Natural killer cell (primary cell): ENCODE results near the gene PIGC. TPM values are rescaled to one million over a fixed set of nuclear protein-coding genes. Genes with fewer than 3 reads are reported as not detected.

Source experiments
- ATAC-seq, 3 donors: fragments of 150-1000 bp in 2 of 3; fragments of 200-7000 bp in 1 of 3; cut with Tn5 transposase; 1 replicate in 1 of 3; 2 replicates in 2 of 3; pipeline ENCODE4 v1.10.0; 2021; ENCODE audit warnings: mild to moderate bottlenecking in 2 of 3, moderate library complexity in 2 of 3
- DNase-seq, 2 donors: peaks; one replicate each; pipeline versions ENCODE4 v3.0.0 to v3.0.0-alpha.2; 2013 to 2021; ENCODE audit warnings: mixed read lengths in 1 of 2
- H3K27ac ChIP-seq: one replicate; pipeline ENCODE4 v1.5.1; 2013; ENCODE audit warnings: mild to moderate bottlenecking, low read length
- H3K27me3 ChIP-seq: one replicate; pipeline ENCODE4 v1.6.1; 2013; ENCODE audit warnings: low read length; ENCODE audit not compliant: control insufficient read depth, insufficient read depth
- H3K36me3 ChIP-seq: one replicate; pipeline ENCODE4 v1.6.1; 2013; ENCODE audit warnings: low read length; ENCODE audit not compliant: control insufficient read depth, insufficient read depth
- H3K4me1 ChIP-seq: one replicate; pipeline ENCODE4 v1.6.1; 2013; ENCODE audit warnings: low read length; ENCODE audit not compliant: control insufficient read depth, insufficient read depth
- H3K4me3 ChIP-seq: one replicate; pipeline ENCODE4 v1.5.1; 2013; ENCODE audit warnings: low read length
- H3K9me3 ChIP-seq: one replicate; pipeline ENCODE4 v1.6.1; 2013; ENCODE audit warnings: low read length; ENCODE audit not compliant: control insufficient read depth, insufficient read depth
- H3K27ac Mint-ChIP-seq, 2 donors: one replicate each; pipeline ENCODE4 v1.8.0; 2022; ENCODE audit warnings: mild to moderate bottlenecking in 2 of 2, mixed read lengths in 2 of 2, moderate library complexity in 1 of 2
- H3K27me3 Mint-ChIP-seq, 2 donors: one replicate each; pipeline ENCODE4 v1.8.0; 2022; ENCODE audit warnings: low read depth in 2 of 2, mixed read lengths in 2 of 2
- H3K36me3 Mint-ChIP-seq: one replicate; pipeline ENCODE4 v1.8.0; 2022; ENCODE audit warnings: mixed read lengths
- H3K4me1 Mint-ChIP-seq, 2 donors: one replicate each; pipeline ENCODE4 v1.8.0; 2022; ENCODE audit warnings: mixed read lengths in 2 of 2
- H3K4me3 Mint-ChIP-seq: one replicate; pipeline ENCODE4 v1.8.0; 2022; ENCODE audit warnings: mild to moderate bottlenecking, moderate library complexity, mixed read lengths
- H3K9me3 Mint-ChIP-seq, 2 donors: one replicate each; pipeline ENCODE4 v1.8.0; 2022; ENCODE audit warnings: mixed read lengths in 2 of 2
- WGBS: methylation state at CpG from one replicate; pipeline ENCODE4 v1.1.7; 2013; ENCODE audit warnings: missing lambda C conversion rate; ENCODE audit not compliant: insufficient coverage; 5-methylcytosine and 5-hydroxymethylcytosine counted together
- intact Hi-C: fragments of 100-400 bp; cut with micrococcal nuclease; formaldehyde crosslinking; loops from one replicate; pipeline ENCODE4 v1.14.2; 2022
- total RNA-seq, 4 donors: library from RNA; stranded (reverse); fragments of 120-200 nt in 1 of 4; gene quantifications; one replicate each; pipeline versions ENCODE4 v1.2.3 to v1.2.4, GENCODE V29; 2013 to 2022
- TF ChIP-seq, protein P1 (sequence below): fragments of 200-600 bp; IDR thresholded peaks from one replicate; pipeline ENCODE4 v1.8.0; 2022; ENCODE audit warnings: antibody characterized with exemption

PIGC gene
- total RNA-seq, 3 donors from 2014 or later (not counting 1 experiment from before 2014, with no cell fraction given) = 27.9 to 35.7 (median 30.4) TPM

DNA sequence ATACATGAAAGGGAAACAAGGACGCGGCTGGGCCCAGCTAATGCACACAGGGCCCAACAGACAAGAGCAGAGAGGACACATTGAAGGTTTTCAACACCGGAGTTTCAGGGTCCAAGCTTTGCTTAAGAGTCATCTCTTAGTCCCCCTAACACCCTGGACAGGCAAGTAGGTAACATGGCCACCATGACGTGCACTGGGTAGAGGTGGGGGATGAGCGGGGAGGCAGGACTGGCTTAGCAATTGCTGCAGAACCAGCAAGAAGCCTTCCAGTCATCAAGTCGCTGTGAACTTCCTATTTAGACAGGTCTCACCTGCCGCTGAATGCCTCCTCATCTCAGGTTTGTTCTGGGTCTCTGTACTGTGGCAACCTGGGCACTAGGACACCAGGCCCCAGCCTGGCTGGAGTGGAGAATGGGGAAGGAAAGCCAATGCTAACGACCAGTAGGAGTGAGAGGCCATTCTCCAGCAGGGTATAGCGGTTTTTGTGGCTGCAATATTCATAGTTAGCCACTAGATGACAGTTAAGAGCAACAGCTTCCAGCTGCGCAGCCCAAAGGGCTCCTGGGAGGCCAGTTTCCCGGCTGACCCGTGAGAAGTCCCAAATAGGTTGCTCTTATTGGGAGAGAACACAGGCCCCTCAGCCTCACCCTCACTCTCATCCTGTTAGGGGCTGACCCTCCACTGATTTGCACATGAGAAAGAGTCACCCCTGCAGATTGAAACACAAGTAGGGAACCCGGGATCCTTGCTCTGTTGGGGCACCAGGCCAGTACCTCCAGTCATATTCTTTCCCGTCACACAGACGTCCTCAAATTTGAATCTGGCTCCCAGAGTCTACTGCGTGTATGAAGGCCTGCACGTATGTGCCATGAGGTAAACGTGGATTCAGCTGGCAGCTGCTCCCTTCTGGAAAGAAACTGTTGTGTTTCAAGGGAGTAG lies 6.0 kb upstream of the PIGC start:
- intact Hi-C loops = loop anchor here (2.0 kb wide), 1 partner anchor 271 kb away; no protein-coding TSS in a partner anchor
- Mint-ChIP-seq H3K4me1 (peaks cover 0 to 11% of the 10 kb centered on the region in 2 donors), H3K36me3 (no peaks in the 10 kb centered on the region), H3K27me3 (no peaks in the 10 kb centered on the region), H3K27ac (no peak overlapping the region), H3K9me3 (no peaks in the 10 kb centered on the region), H3K4me3 (no peak overlapping the region)
- H3K9me3 ChIP-seq = no peaks in the 10 kb centered on the region
- H3K4me1 ChIP-seq = peaks cover 6% of the 10 kb centered on the region
- WGBS = 62% methylated on average over 18 of the region's 18 CpGs
- no peaks in the 10 kb centered on the region for H3K36me3 ChIP-seq
- H3K27ac ChIP-seq = no peak overlapping the region
- no peak overlapping the region for H3K4me3 ChIP-seq
- DNase-seq (peak in 1 of 2 donors; percentile 63), ATAC-seq (peak; percentile 90 to 96 (median 93))
- H3K27me3 ChIP-seq = no peaks in the 10 kb centered on the region
- TF ChIP-seq, protein P1, sequence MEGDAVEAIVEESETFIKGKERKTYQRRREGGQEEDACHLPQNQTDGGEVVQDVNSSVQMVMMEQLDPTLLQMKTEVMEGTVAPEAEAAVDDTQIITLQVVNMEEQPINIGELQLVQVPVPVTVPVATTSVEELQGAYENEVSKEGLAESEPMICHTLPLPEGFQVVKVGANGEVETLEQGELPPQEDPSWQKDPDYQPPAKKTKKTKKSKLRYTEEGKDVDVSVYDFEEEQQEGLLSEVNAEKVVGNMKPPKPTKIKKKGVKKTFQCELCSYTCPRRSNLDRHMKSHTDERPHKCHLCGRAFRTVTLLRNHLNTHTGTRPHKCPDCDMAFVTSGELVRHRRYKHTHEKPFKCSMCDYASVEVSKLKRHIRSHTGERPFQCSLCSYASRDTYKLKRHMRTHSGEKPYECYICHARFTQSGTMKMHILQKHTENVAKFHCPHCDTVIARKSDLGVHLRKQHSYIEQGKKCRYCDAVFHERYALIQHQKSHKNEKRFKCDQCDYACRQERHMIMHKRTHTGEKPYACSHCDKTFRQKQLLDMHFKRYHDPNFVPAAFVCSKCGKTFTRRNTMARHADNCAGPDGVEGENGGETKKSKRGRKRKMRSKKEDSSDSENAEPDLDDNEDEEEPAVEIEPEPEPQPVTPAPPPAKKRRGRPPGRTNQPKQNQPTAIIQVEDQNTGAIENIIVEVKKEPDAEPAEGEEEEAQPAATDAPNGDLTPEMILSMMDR = peak; percentile 70

DNA sequence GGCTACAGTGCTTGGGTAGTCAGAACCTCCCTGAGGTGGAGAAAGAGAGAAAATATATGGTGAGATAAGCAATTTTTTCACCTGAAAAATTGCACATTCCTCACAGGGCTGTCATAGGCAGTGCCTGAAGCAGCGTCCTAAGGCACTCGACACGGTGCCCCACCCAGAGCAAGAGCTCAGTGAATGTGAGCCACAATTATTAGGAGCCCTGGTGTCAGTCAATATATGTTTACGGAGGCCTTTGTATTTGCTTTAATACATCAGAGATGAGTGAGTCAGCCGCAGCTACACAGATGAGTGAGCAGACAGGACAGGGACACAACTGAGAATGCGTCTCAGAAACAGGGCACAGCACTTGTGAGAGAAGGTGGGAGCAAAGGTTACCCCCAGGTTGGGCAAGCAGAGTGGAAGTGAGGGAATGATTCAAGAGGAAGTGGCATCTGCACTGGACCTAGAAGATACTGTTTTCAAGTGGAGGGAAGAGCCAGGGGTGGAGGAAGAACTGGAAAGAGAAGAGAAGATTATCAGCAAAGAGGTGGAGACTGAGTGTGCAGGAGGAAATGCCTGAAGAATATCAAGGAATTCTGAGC lies 5.2 kb upstream of the PIGC start:
- DNase-seq (no peak), ATAC-seq (no peak)
- Mint-ChIP-seq H3K27ac (no peak overlapping the region), H3K4me1 (peaks cover 6 to 16% of the 10 kb centered on the region in 2 donors), H3K27me3 (no peaks in the 10 kb centered on the region), H3K9me3 (no peaks in the 10 kb centered on the region), H3K36me3 (no peaks in the 10 kb centered on the region), H3K4me3 (no peak overlapping the region)
- no peaks in the 10 kb centered on the region for H3K9me3 ChIP-seq
- no peaks in the 10 kb centered on the region for H3K27me3 ChIP-seq
- TF ChIP-seq, protein P1 = no peak
- H3K27ac ChIP-seq = no peak overlapping the region
- intact Hi-C loops = no loop called here
- peaks cover 10% of the 10 kb centered on the region for H3K4me1 ChIP-seq
- 71% methylated on average over 6 of the region's 6 CpGs for WGBS
- H3K36me3 ChIP-seq = no peaks in the 10 kb centered on the region
- no peak overlapping the region for H3K4me3 ChIP-seq

DNA sequence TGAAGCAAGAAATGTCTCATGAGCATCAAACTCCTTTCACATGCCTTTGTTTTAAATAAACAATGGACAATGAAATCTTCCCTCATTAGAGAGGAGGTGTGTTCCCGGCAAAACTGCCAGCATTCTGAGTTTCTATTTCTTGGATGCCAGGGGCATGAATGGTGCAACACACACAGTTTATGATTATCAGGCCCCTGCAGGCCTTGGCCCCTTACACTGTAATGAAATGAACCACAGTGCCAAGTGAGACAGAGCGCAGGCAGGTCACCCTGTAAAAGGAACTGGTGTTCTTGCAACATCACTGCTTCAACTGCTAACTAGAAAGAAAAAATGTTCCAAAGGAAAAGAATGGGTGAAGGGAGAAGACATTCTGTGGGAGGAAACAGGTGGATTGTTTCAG lies 3.8 kb upstream of the PIGC start:
- ATAC-seq = no peak
- no peaks in the 10 kb centered on the region for H3K36me3 Mint-ChIP-seq
- Histone ChIP-seq H3K9me3 (no peaks in the 10 kb centered on the region), H3K27me3 (no peaks in the 10 kb centered on the region), H3K4me3 (no peak overlapping the region), H3K4me1 (peaks cover 12% of the 10 kb centered on the region), H3K27ac (no peak overlapping the region), H3K36me3 (no peaks in the 10 kb centered on the region)
- intact Hi-C loops = no loop called here
- no peaks in the 10 kb centered on the region for H3K9me3 Mint-ChIP-seq
- DNase-seq = no peak
- H3K27ac Mint-ChIP-seq = no peak overlapping the region
- H3K4me1 Mint-ChIP-seq = peaks cover 19 to 30% of the 10 kb centered on the region in 2 donors
- H3K27me3 Mint-ChIP-seq = no peaks in the 10 kb centered on the region
- TF ChIP-seq, protein P1 = no peak
- 73% methylated on average over 2 of the region's 2 CpGs for WGBS
- H3K4me3 Mint-ChIP-seq = no peak overlapping the region
